HCT116 (cell line): ENCODE data around the gene PARP8. TPM values are rescaled to one million over a fixed set of nuclear protein-coding genes. Genes with fewer than 3 reads are reported as not detected.
"Not testable (repeated sequence)": the region's sequence is repeated elsewhere in the genome, so short reads cannot be mapped to it uniquely, and the experiment has no call there.

ENCODE experiments used
- ATAC-seq: fragments of 200-7000 bp; cut with Tn5 transposase; 2 replicates; pipeline ENCODE4 v1.9.1; 2020; ENCODE audit warnings: mild to moderate bottlenecking, moderate library complexity
- BruUV-seq: library from RNA; stranded (reverse); fragments of 400-500 nt; replicated peaks from 2 replicates; lab custom pipeline; 2021; lab: Mats Ljungman, UMichigan
- CTCF ChIA-PET: fragments of 300-600 bp; sonication (Branson Sonifier 250); formaldehyde crosslinking; loops from one replicate; lab custom pipeline; 2021; ENCODE audit warnings: antibody characterized with exemption; lab: Charles Lee
- POLR2A ChIA-PET: fragments of 300-600, 350-600 bp; sonication (Branson Sonifier 250); formaldehyde crosslinking; loops from one replicate; lab custom pipeline; 2021; ENCODE audit warnings: antibody characterized with exemption; lab: Charles Lee
- RAD21 ChIA-PET, 2 experiments: fragments of 300-600 bp; sonication (Branson Sonifier 250); formaldehyde crosslinking; loops; one replicate each; lab custom pipeline; 2023; ENCODE audit warnings: low total read pairs in 2 of 2; ENCODE audit not compliant: uncharacterized antibody in 2 of 2, unreplicated experiment in 2 of 2, low non-redundant PET in 1 of 2; lab: Charles Lee
- DNase-seq: peaks from one replicate; pipeline ENCODE4 v3.0.0-alpha.2; 2010; ENCODE audit warnings: low read depth, low spot score
- H2AFZ ChIP-seq: fragments of 200-600 bp; shearing (Covaris generic), sonication (generic); 2 replicates; pipeline ENCODE4 v1.6.1; 2017; ENCODE audit warnings: low read depth, mixed run types, mixed read lengths, antibody characterized with exemption, low read length; ENCODE audit not compliant: poor library complexity, severe bottlenecking
- H3K27ac ChIP-seq: 2 replicates; pipeline ENCODE4 v1.5.1; 2012; ENCODE audit warnings: low read depth, low read length
- H3K27me3 ChIP-seq: fragments of 200-600 bp; sonication (generic); 2 replicates; pipeline ENCODE4 v1.6.1; 2016; ENCODE audit warnings: mixed run types, low read length, mixed read lengths; ENCODE audit not compliant: insufficient read depth
- H3K36me3 ChIP-seq, 2 experiments: fragments of 200-500 bp in 1 of 2; fragments of 200-600 bp in 1 of 2; sonication (Bioruptor generic) in 1 of 2; sonication (generic) in 1 of 2; 2 replicates each; pipeline versions ENCODE4 v1.5.1 to v1.6.1; 2014 to 2016; ENCODE audit warnings: low read length in 2 of 2, inconsistent platforms in 1 of 2, mixed read lengths in 1 of 2, mixed run types in 1 of 2; ENCODE audit not compliant: insufficient read depth in 2 of 2, control insufficient read depth in 1 of 2
- H3K4me1 ChIP-seq, 2 experiments: fragments of 200-600 bp in 1 of 2; sonication (generic) in 1 of 2; 2 replicates each; pipeline versions ENCODE4 v1.5.1 to v1.6.1; 2012 to 2017; ENCODE audit warnings: low read length in 2 of 2, inconsistent platforms in 1 of 2, mild to moderate bottlenecking in 1 of 2, mixed read lengths in 1 of 2, mixed run types in 1 of 2, moderate library complexity in 1 of 2; ENCODE audit not compliant: insufficient read depth in 2 of 2, control insufficient read depth in 1 of 2
- H3K4me2 ChIP-seq: fragments of 200-600 bp; sonication (generic); 2 replicates; pipeline ENCODE4 v1.6.1; 2017; ENCODE audit warnings: mixed run types, low read length, mixed read lengths
- H3K4me3 ChIP-seq, 2 experiments: fragments of 200-600 bp in 1 of 2; sonication (generic) in 1 of 2; replicated peaks in 1 of 2; 2 replicates each; pipeline ENCODE4 v1.5.1; 2011 to 2016; ENCODE audit warnings: low read length in 2 of 2, control low read depth in 1 of 2, low read depth in 1 of 2, mild to moderate bottlenecking in 1 of 2, mixed read lengths in 1 of 2, mixed run types in 1 of 2
- H3K79me2 ChIP-seq: fragments of 200-600 bp; sonication (generic); 2 replicates; pipeline ENCODE4 v1.6.1; 2017; ENCODE audit warnings: mild to moderate bottlenecking, mixed run types, low read length, moderate library complexity, mixed read lengths; ENCODE audit not compliant: insufficient read depth
- H3K9ac ChIP-seq: fragments of 200-600 bp; sonication (generic); 2 replicates; pipeline ENCODE4 v1.6.1; 2016; ENCODE audit warnings: low read length, mixed read lengths
- H3K9me2 ChIP-seq: fragments of 200-600 bp; sonication (generic), shearing (Covaris generic); 2 replicates; pipeline ENCODE4 v1.6.1; 2017; ENCODE audit warnings: mixed run types, mild to moderate bottlenecking, moderate library complexity; ENCODE audit not compliant: insufficient read depth
- H3K9me3 ChIP-seq, 2 experiments: fragments of 200-500 bp in 1 of 2; fragments of 200-600 bp in 1 of 2; sonication (Bioruptor generic) in 1 of 2; sonication (generic) in 1 of 2; 2 replicates each; pipeline ENCODE4 v1.6.1; 2014 to 2017; ENCODE audit warnings: low read length in 2 of 2, mixed read lengths in 2 of 2, inconsistent platforms in 1 of 2, low read depth in 1 of 2, mild to moderate bottlenecking in 1 of 2, mixed run types in 1 of 2, moderate library complexity in 1 of 2; ENCODE audit not compliant: control insufficient read depth in 1 of 2, insufficient read depth in 1 of 2
- H4K20me1 ChIP-seq: fragments of 200-600 bp; sonication (generic), shearing (Covaris generic); 2 replicates; pipeline ENCODE4 v1.6.1; 2017; ENCODE audit warnings: mixed run types, mild to moderate bottlenecking, moderate library complexity; ENCODE audit not compliant: insufficient read depth
- CEBPB ChIP-seq: IDR thresholded peaks from 2 replicates; pipeline ENCODE4 v1.6.1; 2012; ENCODE audit warnings: low read depth
- EZH2 ChIP-seq: fragments of 200-600 bp; sonication (generic); IDR thresholded peaks from 2 replicates; pipeline ENCODE4 v1.6.1; 2017; ENCODE audit warnings: antibody characterized with exemption, mixed run types
- POLR2AphosphoS5 ChIP-seq: IDR thresholded peaks from 2 replicates; pipeline ENCODE4 v1.6.1; 2011; ENCODE audit warnings: mild to moderate bottlenecking, low read depth, low read length, moderate library complexity
- RAD21 ChIP-seq: IDR thresholded peaks from 2 replicates; pipeline ENCODE4 v1.6.1; 2012; ENCODE audit warnings: low read depth, mild to moderate bottlenecking
- SRF ChIP-seq: IDR thresholded peaks from 2 replicates; pipeline ENCODE4 v1.6.1; 2012; ENCODE audit warnings: low read depth
- ZFX ChIP-seq: fragments of 450-650 bp; IDR thresholded peaks from 2 replicates; pipeline ENCODE4 v1.6.1; 2017
- intact Hi-C: fragments of 100-400 bp; cut with micrococcal nuclease; formaldehyde crosslinking; loops from 2 replicates; pipeline ENCODE4 v1.10.0; 2022
- total RNA-seq: library from RNA; stranded (reverse); gene quantifications from one replicate; pipeline ENCODE4 v1.2.1, GENCODE V29; 2021; ENCODE audit not compliant: unreplicated experiment

The PARP8 gene
- total RNA-seq, 1 experiment from 2014 or later: 19.0 TPM

DNA sequence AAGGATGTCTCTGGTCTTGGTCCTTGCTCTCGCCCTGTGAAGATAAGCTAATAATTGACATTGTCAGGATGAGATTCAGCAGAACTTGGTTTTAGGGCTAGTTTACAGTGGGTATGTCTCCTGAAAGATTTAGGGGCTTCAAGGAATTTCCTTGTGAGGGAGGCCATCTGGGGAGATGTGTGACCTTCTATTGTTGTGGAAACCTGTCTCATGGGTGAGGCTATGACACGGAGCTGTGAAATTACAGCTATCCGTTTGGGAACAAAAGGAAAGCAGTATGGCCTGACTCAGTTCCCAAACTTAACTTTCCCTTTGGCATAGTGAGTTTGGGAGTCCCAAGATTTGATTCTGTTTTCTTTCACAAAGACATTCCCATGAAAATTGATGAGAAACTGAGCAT is 142.0 kb downstream of the PARP8 start:
- Histone ChIP-seq H2AFZ (no peak overlapping the region), H3K27me3 (no peaks in the 10 kb centered on the region), H3K4me1 (no peaks in the 10 kb centered on the region), H3K9me2 (no peaks in the 10 kb centered on the region), H3K27ac (no peak overlapping the region), H3K79me2 (no peaks in the 10 kb centered on the region), H3K4me2 (no peak overlapping the region), H3K4me3 (no peak overlapping the region), H3K36me3 (no peaks in the 10 kb centered on the region), H3K9ac (no peak overlapping the region), H3K9me3 (no peaks in the 10 kb centered on the region), H4K20me1 (no peaks in the 10 kb centered on the region)
- DNase-seq (no peak), ATAC-seq (no peak)
- RAD21 ChIA-PET: no interaction called here
- no TSS peak for BruUV-seq
- TF ChIP-seq SRF (no peak), POLR2AphosphoS5 (no peak), RAD21 (no peak), EZH2 (no peak), ZFX (no peak), CEBPB (no peak)
- CTCF ChIA-PET: no interaction called here
- POLR2A ChIA-PET: no interaction called here
- intact Hi-C loops: no loop called here

- ATAC-seq, H3K4me3 ChIP-seq, H3K9me2 ChIP-seq, H3K9me3 ChIP-seq, BruUV-seq, POLR2A ChIA-PET, H3K4me2 ChIP-seq, intact Hi-C loops, H4K20me1 ChIP-seq, DNase-seq, CTCF ChIA-PET, H3K79me2 ChIP-seq, H3K27me3 ChIP-seq, H3K27ac ChIP-seq, H3K9ac ChIP-seq, RAD21 ChIA-PET, H2AFZ ChIP-seq, H3K36me3 ChIP-seq, H3K4me1 ChIP-seq: not testable (repeated sequence)
Measured at GRCh38 chr5:50811746-50812145, 145.3 kb downstream of the PARP8 start.
